Hepatocyte (in vitro differentiated cells): ENCODE measurements around the gene C1orf74. TPM values are rescaled to one million over a fixed set of nuclear protein-coding genes. Genes with fewer than 3 reads are reported as not detected.

ENCODE experiments used
- DNase-seq: peaks from one replicate; pipeline ENCODE4 v3.0.0-alpha.2; 2016; ENCODE audit warnings: low spot score
- H2AFZ ChIP-seq: fragments of 200-600 bp; sonication (generic); 2 replicates; pipeline ENCODE4 v1.6.0; 2016; ENCODE audit warnings: antibody characterized with exemption, mild to moderate bottlenecking
- H3K27ac ChIP-seq: fragments of 200-600 bp; sonication (generic); 2 replicates; pipeline ENCODE4 v1.5.1; 2016; ENCODE audit warnings: mild to moderate bottlenecking
- H3K27me3 ChIP-seq: fragments of 200-600 bp; sonication (generic); 2 replicates; pipeline ENCODE4 v1.6.1; 2016
- H3K36me3 ChIP-seq: fragments of 200-600 bp; sonication (generic); replicated peaks from 2 replicates; pipeline ENCODE4 v1.5.1; 2016; ENCODE audit warnings: low read depth; ENCODE audit not compliant: insufficient read depth
- H3K4me1 ChIP-seq: fragments of 200-600 bp; sonication (generic); 2 replicates; pipeline ENCODE4 v1.5.1; 2016; ENCODE audit warnings: mild to moderate bottlenecking, moderate library complexity; ENCODE audit not compliant: insufficient read depth
- H3K4me2 ChIP-seq: fragments of 200-600 bp; sonication (generic); 2 replicates; pipeline ENCODE4 v1.6.0; 2016
- H3K4me3 ChIP-seq: fragments of 200-600 bp; sonication (generic); 2 replicates; pipeline ENCODE4 v1.5.1; 2016; ENCODE audit warnings: mild to moderate bottlenecking
- H3K79me2 ChIP-seq: fragments of 200-600 bp; sonication (generic); 2 replicates; pipeline ENCODE4 v1.6.0; 2017; ENCODE audit warnings: mild to moderate bottlenecking
- H3K9me2 ChIP-seq: fragments of 200-600 bp; sonication (generic); replicated peaks from 2 replicates; pipeline ENCODE4 v1.6.0; 2017; ENCODE audit warnings: mild to moderate bottlenecking; ENCODE audit not compliant: insufficient read depth
- H3K9me3 ChIP-seq: fragments of 200-600 bp; sonication (generic); 2 replicates; pipeline ENCODE4 v1.5.1; 2016; ENCODE audit warnings: low read depth, mild to moderate bottlenecking
- H4K20me1 ChIP-seq: fragments of 200-600 bp; sonication (generic); 2 replicates; pipeline ENCODE4 v1.6.0; 2016; ENCODE audit warnings: mild to moderate bottlenecking; ENCODE audit not compliant: insufficient read depth, poor library complexity, severe bottlenecking
- CTCF ChIP-seq: fragments of 200-600 bp; sonication (generic); IDR thresholded peaks from 2 replicates; pipeline ENCODE4 v1.5.1; 2016; ENCODE audit warnings: antibody characterized with exemption, mild to moderate bottlenecking; ENCODE audit not compliant: poor library complexity
- EZH2 ChIP-seq: fragments of 200-600 bp; sonication (generic); IDR thresholded peaks from 2 replicates; pipeline ENCODE4 v1.6.1; 2016; ENCODE audit warnings: antibody characterized with exemption, mild to moderate bottlenecking, borderline replicate concordance
- EZH2phosphoT487 ChIP-seq: fragments of 200-600 bp; sonication (generic); IDR thresholded peaks from one replicate; pipeline ENCODE4 v1.6.1; 2018; ENCODE audit warnings: antibody characterized with exemption, mild to moderate bottlenecking, low read depth, moderate library complexity; ENCODE audit not compliant: unreplicated experiment, severe bottlenecking
- WGBS: methylation state at CpG from one replicate; pipeline ENCODE4 v1.1.6; 2016; ENCODE audit warnings: low lambda C conversion rate; ENCODE audit errors: missing lambda C conversion rate; 5-methylcytosine and 5-hydroxymethylcytosine counted together
- polyA plus RNA-seq: library from polyadenylated mRNA; unstranded; fragments of >200 nt; fragmentation: Nextera tagmentation; extraction: Ambion mirVana; gene quantifications from 2 replicates; pipeline ENCODE4 v1.2.1, GENCODE V29; 2016
- total RNA-seq: library from RNA; depleted of rRNA; stranded (reverse); fragments of >200 nt; gene quantifications from 2 replicates; pipeline ENCODE4 v1.2.3, GENCODE V29; 2014

Gene C1orf74
- total and polyA plus RNA-seq, 2 experiments from 2014 or later: 2.2 to 3.3 TPM

GRCh38 chr1:209805875-209806760 is 21.8 kb upstream of the C1orf74 start, which contains the start of gene IRF6:
Gene IRF6 (minus strand): TSS chr1:209806142. CDS start chr1:209801413, 4,729 bp downstream.
- Histone ChIP-seq H3K79me2 (peaks cover 48% of the 10 kb centered on the region), H3K9me2 (no peaks in the 10 kb centered on the region), H3K4me2 (peak within 1 kb of the TSS; percentile 74), H3K4me3 (peak within 1 kb of the TSS; percentile 44), H3K4me1 (peaks cover 7% of the 10 kb centered on the region), H3K27ac (peak within 1 kb of the TSS; percentile 97), H4K20me1 (peaks cover 7% of the 10 kb centered on the region), H2AFZ (peak within 1 kb of the TSS; percentile 72), H3K27me3 (no peaks in the 10 kb centered on the region), H3K36me3 (no peaks in the 10 kb centered on the region), H3K9me3 (no peaks in the 10 kb centered on the region)
- 4% methylated on average over 45 of the region's 46 CpGs for WGBS
- DNase-seq: peak; percentile 97
- TF ChIP-seq EZH2 (no peak), EZH2phosphoT487 (no peak), CTCF (no peak)

- no peaks in the 10 kb centered on the region for H3K9me2 ChIP-seq
- H3K79me2 ChIP-seq: peaks cover 55% of the 10 kb centered on the region
- WGBS: 12% methylated on average over 18 of the region's 19 CpGs
- peak overlapping the region; percentile 74 for H3K4me2 ChIP-seq
- peaks cover 7% of the 10 kb centered on the region for H3K4me1 ChIP-seq
- no peak overlapping the region for H2AFZ ChIP-seq
- H3K27ac ChIP-seq: peak overlapping the region; percentile 94
- no peaks in the 10 kb centered on the region for H3K27me3 ChIP-seq
- no peaks in the 10 kb centered on the region for H3K9me3 ChIP-seq
- peak; percentile 72 for DNase-seq
- no peaks in the 10 kb centered on the region for H3K36me3 ChIP-seq
- no peak for TF ChIP-seq EZH2phosphoT487
- no peak for TF ChIP-seq CTCF
- TF ChIP-seq EZH2: no peak
- H3K4me3 ChIP-seq: peak overlapping the region; percentile 44
- peaks cover 7% of the 10 kb centered on the region for H4K20me1 ChIP-seq
Observed at GRCh38 chr1:209805341-209805781, 21.0 kb upstream of the C1orf74 start.

GRCh38 chr1:209803568-209803967 is 19.2 kb upstream of the C1orf74 start:
- no peaks in the 10 kb centered on the region for H3K36me3 ChIP-seq
- DNase-seq: no peak
- 100% methylated on average over 1 of the region's 1 CpG for WGBS
- peaks cover 7% of the 10 kb centered on the region for H3K4me1 ChIP-seq
- H2AFZ ChIP-seq: no peak overlapping the region
- H3K79me2 ChIP-seq: peaks cover 66% of the 10 kb centered on the region
- no peak for TF ChIP-seq CTCF
- no peak for TF ChIP-seq EZH2phosphoT487
- TF ChIP-seq EZH2: no peak
- H3K9me3 ChIP-seq: no peaks in the 10 kb centered on the region
- H3K27me3 ChIP-seq: no peaks in the 10 kb centered on the region
- H3K27ac ChIP-seq: no peak overlapping the region
- no peaks in the 10 kb centered on the region for H3K9me2 ChIP-seq
- H3K4me2 ChIP-seq: peak overlapping the region; percentile 74
- peaks cover 7% of the 10 kb centered on the region for H4K20me1 ChIP-seq
- H3K4me3 ChIP-seq: no peak overlapping the region
